H1 (cell line): ENCODE results near the gene RAB24. TPM values are rescaled to one million over a fixed set of nuclear protein-coding genes. Genes with fewer than 3 reads are reported as not detected.

ENCODE experiments used
- CREB1 ChIP-seq: IDR thresholded peaks from 2 replicates; pipeline ENCODE4 v1.6.1; 2012; ENCODE audit warnings: inconsistent platforms
- POLR2AphosphoS5 ChIP-seq: IDR thresholded peaks from 2 replicates; pipeline ENCODE4 v1.6.1; 2011; ENCODE audit warnings: low read depth, low read length
- RBBP5 ChIP-seq: IDR thresholded peaks from 2 replicates; pipeline ENCODE4 v1.7.1; 2012; ENCODE audit warnings: low read depth, mild to moderate bottlenecking, inconsistent platforms, low read length, moderate library complexity, borderline replicate concordance
- polyA plus RNA-seq, 7 experiments: library from polyadenylated mRNA; depleted of rRNA in 3 of 7; stranded (reverse) in 5 of 7; unstranded in 2 of 7; fragments of >200 nt in 5 of 7; fragments of 200-250 nt in 2 of 7; gene quantifications; 1 replicate in 5 of 7; 2 replicates in 1 of 7; 4 replicates in 1 of 7; pipeline versions ENCODE4 v1.2.1 to v1.2.3, GENCODE V29; 2011 to 2013; ENCODE audit warnings: missing spikeins in 2 of 7, mixed read lengths in 2 of 7
- total RNA-seq: library from RNA; stranded (reverse); fragmentation: NEBNext Ultra II Directional; extraction: Animal tissue kit (Norgen Biotek cat#: 25700); gene quantifications from 2 replicates; pipeline ENCODE4 v1.2.1, GENCODE V29; 2021
- TF ChIP-seq, protein P1 (sequence below): IDR thresholded peaks from 2 replicates; pipeline ENCODE4 v1.6.1; 2012; ENCODE audit warnings: low read length, inconsistent platforms

The RAB24 gene
- total and polyA plus RNA-seq, 2 of the 8 experiments (the other 6 are each of a cell fraction or from before 2014, with no cell fraction given) = 18.8 to 33.8 TPM

DNA sequence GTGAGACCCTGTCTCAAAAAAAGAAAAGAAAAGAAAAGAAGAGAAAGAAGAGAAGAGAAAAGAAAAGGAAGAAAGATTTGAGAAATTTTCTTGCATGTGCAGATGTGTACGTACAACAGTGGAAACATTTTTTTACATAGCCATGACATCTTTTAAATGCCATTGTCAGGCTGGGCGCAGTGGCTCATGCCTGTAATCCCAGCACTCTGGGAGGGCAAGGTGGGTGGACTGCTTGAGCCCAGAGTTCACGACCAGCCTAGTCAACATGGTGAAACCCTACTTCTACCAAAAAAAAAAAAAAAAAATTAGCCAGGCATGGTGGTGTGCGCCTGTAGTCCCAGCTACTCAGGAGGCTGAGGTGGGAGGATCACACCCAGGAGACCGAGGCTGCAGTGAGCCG lies 41.4 kb upstream of the RAB24 start (continued):
- TF ChIP-seq, protein P1, sequence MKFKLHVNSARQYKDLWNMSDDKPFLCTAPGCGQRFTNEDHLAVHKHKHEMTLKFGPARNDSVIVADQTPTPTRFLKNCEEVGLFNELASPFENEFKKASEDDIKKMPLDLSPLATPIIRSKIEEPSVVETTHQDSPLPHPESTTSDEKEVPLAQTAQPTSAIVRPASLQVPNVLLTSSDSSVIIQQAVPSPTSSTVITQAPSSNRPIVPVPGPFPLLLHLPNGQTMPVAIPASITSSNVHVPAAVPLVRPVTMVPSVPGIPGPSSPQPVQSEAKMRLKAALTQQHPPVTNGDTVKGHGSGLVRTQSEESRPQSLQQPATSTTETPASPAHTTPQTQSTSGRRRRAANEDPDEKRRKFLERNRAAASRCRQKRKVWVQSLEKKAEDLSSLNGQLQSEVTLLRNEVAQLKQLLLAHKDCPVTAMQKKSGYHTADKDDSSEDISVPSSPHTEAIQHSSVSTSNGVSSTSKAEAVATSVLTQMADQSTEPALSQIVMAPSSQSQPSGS = no peak
- TF ChIP-seq RBBP5 (no peak), POLR2AphosphoS5 (no peak), CREB1 (no peak)
- TF ChIP-seq, all 59 proteins: peak for 0
